Liver (tissue), 9 donors: Measurements from ENCODE around the gene PCYOX1L. TPM values are rescaled to one million over a fixed set of nuclear protein-coding genes. Genes with fewer than 3 reads are reported as not detected.

Experiments used
- DNase-seq: peaks from one replicate; pipeline ENCODE4 v3.0.0-alpha.2; 2017; ENCODE audit warnings: low spot score
- H3K27ac ChIP-seq, 2 donors: one replicate each; pipeline ENCODE4 v1.7.0; 2013; ENCODE audit warnings: inconsistent platforms in 2 of 2, low read length in 2 of 2, control low read depth in 1 of 2, low read depth in 1 of 2, mild to moderate bottlenecking in 1 of 2
- H3K27me3 ChIP-seq, 4 donors: one replicate each; pipeline versions ENCODE4 v1.6.1 to v1.7.0; 2013; ENCODE audit warnings: low read length in 3 of 4, inconsistent platforms in 1 of 4, mild to moderate bottlenecking in 1 of 4, moderate library complexity in 1 of 4; ENCODE audit not compliant: control insufficient read depth in 4 of 4, insufficient read depth in 4 of 4
- H3K36me3 ChIP-seq, 4 donors: one replicate each; pipeline versions ENCODE4 v1.6.1 to v1.7.0; 2013; ENCODE audit warnings: low read length in 3 of 4, mild to moderate bottlenecking in 3 of 4, low read depth in 1 of 4, moderate library complexity in 1 of 4; ENCODE audit not compliant: control insufficient read depth in 4 of 4, insufficient read depth in 3 of 4
- H3K4me1 ChIP-seq, 4 donors: one replicate each; pipeline versions ENCODE4 v1.6.1 to v1.7.0; 2013; ENCODE audit warnings: low read length in 3 of 4, mild to moderate bottlenecking in 3 of 4, moderate library complexity in 1 of 4; ENCODE audit not compliant: control insufficient read depth in 4 of 4, insufficient read depth in 4 of 4
- H3K4me3 ChIP-seq, 3 donors: one replicate each; pipeline versions ENCODE4 v1.6.1 to v1.7.0; 2013; ENCODE audit warnings: low read length in 3 of 3, control low read depth in 1 of 3, low read depth in 1 of 3, mild to moderate bottlenecking in 1 of 3
- H3K9ac ChIP-seq, 2 donors: one replicate each; pipeline ENCODE4 v1.7.0; 2013; ENCODE audit warnings: low read length in 2 of 2, mild to moderate bottlenecking in 2 of 2, moderate library complexity in 2 of 2, control low read depth in 1 of 2, low read depth in 1 of 2
- H3K9me3 ChIP-seq, 4 donors: one replicate each; pipeline versions ENCODE4 v1.6.1 to v1.7.0; 2013; ENCODE audit warnings: low read length in 3 of 4; ENCODE audit not compliant: control insufficient read depth in 4 of 4
- GABPA ChIP-seq, 2 donors: IDR thresholded peaks in 1 of 2; conservative IDR thresholded peaks in 1 of 2; 2 replicates each; pipeline ENCODE4 v1.6.1; 2016; ENCODE audit warnings: antibody characterized with exemption in 2 of 2, mild to moderate bottlenecking in 1 of 2, moderate library complexity in 1 of 2
- HNF4A ChIP-seq, 2 donors: conservative IDR thresholded peaks; 2 replicates each; pipeline ENCODE4 v1.6.1; 2016; ENCODE audit warnings: antibody characterized with exemption in 2 of 2, mild to moderate bottlenecking in 2 of 2
- HNF4G ChIP-seq: IDR thresholded peaks from 2 replicates; pipeline ENCODE4 v1.6.1; 2016; ENCODE audit warnings: antibody characterized with exemption
- JUND ChIP-seq, 2 donors: IDR thresholded peaks; 2 replicates each; pipeline ENCODE4 v1.6.1; 2016; ENCODE audit warnings: antibody characterized with exemption in 2 of 2
- NR2F2 ChIP-seq: IDR thresholded peaks from 2 replicates; pipeline ENCODE4 v1.6.1; 2016; ENCODE audit warnings: antibody characterized with exemption
- RAD21 ChIP-seq, 2 donors: IDR thresholded peaks; 2 replicates each; pipeline ENCODE4 v1.6.1; 2016; ENCODE audit warnings: antibody characterized with exemption in 2 of 2, mild to moderate bottlenecking in 2 of 2
- RXRA ChIP-seq, 2 donors: IDR thresholded peaks; 2 replicates each; pipeline ENCODE4 v1.6.1; 2017 to 2018; ENCODE audit warnings: antibody characterized with exemption in 2 of 2, mild to moderate bottlenecking in 1 of 2
- WGBS: extraction: QIAGEN DNeasy Blood & Tissue Kit; methylation state at CpG from one replicate; pipeline ENCODE4 v1.1.7; 2013; 5-methylcytosine and 5-hydroxymethylcytosine counted together
- polyA plus RNA-seq, 2 donors: library from polyadenylated mRNA; stranded (reverse) in 1 of 2; unstranded in 1 of 2; fragments of 200-250 nt in 1 of 2; fragments of >200 nt in 1 of 2; fragmentation: Nextera tagmentation in 1 of 2; extraction: Ambion mirVana in 1 of 2; gene quantifications; one replicate each; pipeline versions ENCODE4 v1.2.1 to v1.2.3, GENCODE V29; 2013 to 2015
- total RNA-seq, 2 donors: library from RNA; depleted of rRNA; stranded (reverse); fragments of >200 nt; gene quantifications; one replicate each; pipeline ENCODE4 v1.2.3, GENCODE V29; 2014
- TF ChIP-seq, protein P1 (sequence below): IDR thresholded peaks from 2 replicates; pipeline ENCODE4 v1.6.1; 2016; ENCODE audit warnings: antibody characterized with exemption
- TF ChIP-seq, protein P2 (sequence below): IDR thresholded peaks from 2 replicates; pipeline ENCODE4 v1.6.1; 2016; ENCODE audit warnings: antibody characterized with exemption
- TF ChIP-seq, protein P3 (sequence below): fragments of 150-350 bp; IDR thresholded peaks from 2 replicates; pipeline ENCODE4 v1.5.1; 2017; ENCODE audit warnings: improper control_type of control experiment, low read depth, low read length; ENCODE audit not compliant: missing input control
- donor health status: healthy.
- donor health status: healthy.
- donor health status: healthy.
- donor health status: healthy.
- donor health status: healthy.

Gene PCYOX1L
- total and polyA plus RNA-seq, 4 donors: 0.47 to 4.4 (median 1.1) TPM

GRCh38 chr5:149380466-149381121, 22.7 kb downstream of the PCYOX1L start:
- H3K4me1 ChIP-seq: peaks cover 0 to 6% (median 0%) of the 10 kb centered on the region in 4 donors
- H3K27me3 ChIP-seq: no peaks in the 10 kb centered on the region
- no peak for DNase-seq
- TF ChIP-seq GABPA (IDR thresholded peaks at IDR 0.05 in 1 of 2, conservative IDR thresholded peaks at IDR 0.05 in 1 of 2) (no peak), HNF4A (conservative IDR thresholded peaks at IDR 0.05) (peak in 1 of 2 donors; percentile 20), NR2F2 (peak; percentile 48)
- H3K27ac ChIP-seq: no peak overlapping the region
- H3K9me3 ChIP-seq: no peaks in the 10 kb centered on the region
- no peak overlapping the region for H3K4me3 ChIP-seq
- no peaks in the 10 kb centered on the region for H3K36me3 ChIP-seq
- 74% methylated on average over 16 of the region's 16 CpGs for WGBS
- H3K9ac ChIP-seq: no peak overlapping the region

DNA sequence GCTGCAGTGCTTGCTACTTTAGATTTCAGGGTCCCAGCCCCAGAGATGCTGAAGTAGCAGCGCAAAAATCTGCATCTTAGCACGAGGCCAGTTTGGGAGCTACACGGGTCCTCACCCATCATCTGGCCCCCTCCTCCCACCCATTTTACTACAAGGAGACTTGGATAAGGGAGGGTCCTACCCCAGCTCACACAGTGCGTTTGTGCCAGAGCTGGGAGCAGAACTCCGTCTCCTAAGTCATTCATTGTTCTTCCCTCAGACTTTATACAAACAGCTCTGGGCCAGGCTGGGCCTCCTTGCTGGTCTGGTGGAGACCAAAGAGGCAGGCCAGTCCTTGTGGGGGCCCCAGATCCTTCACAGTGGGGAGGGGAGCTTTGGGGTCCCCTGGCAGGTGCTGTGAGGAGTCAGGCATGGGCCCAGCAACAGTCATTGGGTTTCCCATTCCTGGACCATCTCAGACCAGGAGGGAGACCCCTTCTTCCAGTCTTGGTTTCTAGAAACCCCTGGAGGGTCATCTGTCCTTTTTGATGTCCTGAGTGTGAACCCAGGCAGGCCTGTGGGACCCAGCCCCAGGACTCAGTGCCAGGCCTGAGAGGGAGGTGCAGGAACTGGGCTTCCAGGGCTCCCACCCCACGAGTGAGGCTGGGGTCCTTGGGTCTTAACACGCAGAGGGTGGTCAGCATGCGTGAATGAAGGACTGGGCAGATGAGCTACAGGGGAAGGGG, 23.6 kb downstream of the PCYOX1L start:
- H3K9me3 ChIP-seq: no peaks in the 10 kb centered on the region
- H3K4me3 ChIP-seq: no peak overlapping the region
- DNase-seq: no peak
- H3K27ac ChIP-seq: no peak overlapping the region
- H3K36me3 ChIP-seq: no peaks in the 10 kb centered on the region
- no peak overlapping the region for H3K9ac ChIP-seq
- TF ChIP-seq HNF4G (no peak), NR2F2 (no peak), JUND (IDR thresholded peaks at IDR 0.05) (no peak)
- TF ChIP-seq, protein P1, sequence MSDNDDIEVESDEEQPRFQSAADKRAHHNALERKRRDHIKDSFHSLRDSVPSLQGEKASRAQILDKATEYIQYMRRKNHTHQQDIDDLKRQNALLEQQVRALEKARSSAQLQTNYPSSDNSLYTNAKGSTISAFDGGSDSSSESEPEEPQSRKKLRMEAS: no peak
- 63% methylated on average over 8 of the region's 8 CpGs for WGBS
- no peaks in the 10 kb centered on the region for H3K27me3 ChIP-seq
- peaks cover 0 to 6% (median 0%) of the 10 kb centered on the region in 4 donors for H3K4me1 ChIP-seq

GRCh38 chr5:149381986-149382338, 24.1 kb downstream of the PCYOX1L start:
- H3K27ac ChIP-seq: peak overlapping the region in 1 of 2 donors; percentile 25

More at GRCh38 chr5:149381986-149382338, 24.1 kb downstream of the PCYOX1L start:
- DNase-seq: peak; percentile 82
- H3K9ac ChIP-seq: no peak overlapping the region
- no peaks in the 10 kb centered on the region for H3K36me3 ChIP-seq
- H3K9me3 ChIP-seq: no peaks in the 10 kb centered on the region
- TF ChIP-seq RAD21 (IDR thresholded peaks at IDR 0.05) (peak; percentile 76 to 87), RXRA (IDR thresholded peaks at IDR 0.05) (peak; percentile 37 to 69), NR2F2 (peak; percentile 77)
- TF ChIP-seq, protein P2, sequence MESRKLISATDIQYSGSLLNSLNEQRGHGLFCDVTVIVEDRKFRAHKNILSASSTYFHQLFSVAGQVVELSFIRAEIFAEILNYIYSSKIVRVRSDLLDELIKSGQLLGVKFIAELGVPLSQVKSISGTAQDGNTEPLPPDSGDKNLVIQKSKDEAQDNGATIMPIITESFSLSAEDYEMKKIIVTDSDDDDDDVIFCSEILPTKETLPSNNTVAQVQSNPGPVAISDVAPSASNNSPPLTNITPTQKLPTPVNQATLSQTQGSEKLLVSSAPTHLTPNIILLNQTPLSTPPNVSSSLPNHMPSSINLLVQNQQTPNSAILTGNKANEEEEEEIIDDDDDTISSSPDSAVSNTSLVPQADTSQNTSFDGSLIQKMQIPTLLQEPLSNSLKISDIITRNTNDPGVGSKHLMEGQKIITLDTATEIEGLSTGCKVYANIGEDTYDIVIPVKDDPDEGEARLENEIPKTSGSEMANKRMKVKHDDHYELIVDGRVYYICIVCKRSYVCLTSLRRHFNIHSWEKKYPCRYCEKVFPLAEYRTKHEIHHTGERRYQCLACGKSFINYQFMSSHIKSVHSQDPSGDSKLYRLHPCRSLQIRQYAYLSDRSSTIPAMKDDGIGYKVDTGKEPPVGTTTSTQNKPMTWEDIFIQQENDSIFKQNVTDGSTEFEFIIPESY: no peak
- TF ChIP-seq, protein P3, sequence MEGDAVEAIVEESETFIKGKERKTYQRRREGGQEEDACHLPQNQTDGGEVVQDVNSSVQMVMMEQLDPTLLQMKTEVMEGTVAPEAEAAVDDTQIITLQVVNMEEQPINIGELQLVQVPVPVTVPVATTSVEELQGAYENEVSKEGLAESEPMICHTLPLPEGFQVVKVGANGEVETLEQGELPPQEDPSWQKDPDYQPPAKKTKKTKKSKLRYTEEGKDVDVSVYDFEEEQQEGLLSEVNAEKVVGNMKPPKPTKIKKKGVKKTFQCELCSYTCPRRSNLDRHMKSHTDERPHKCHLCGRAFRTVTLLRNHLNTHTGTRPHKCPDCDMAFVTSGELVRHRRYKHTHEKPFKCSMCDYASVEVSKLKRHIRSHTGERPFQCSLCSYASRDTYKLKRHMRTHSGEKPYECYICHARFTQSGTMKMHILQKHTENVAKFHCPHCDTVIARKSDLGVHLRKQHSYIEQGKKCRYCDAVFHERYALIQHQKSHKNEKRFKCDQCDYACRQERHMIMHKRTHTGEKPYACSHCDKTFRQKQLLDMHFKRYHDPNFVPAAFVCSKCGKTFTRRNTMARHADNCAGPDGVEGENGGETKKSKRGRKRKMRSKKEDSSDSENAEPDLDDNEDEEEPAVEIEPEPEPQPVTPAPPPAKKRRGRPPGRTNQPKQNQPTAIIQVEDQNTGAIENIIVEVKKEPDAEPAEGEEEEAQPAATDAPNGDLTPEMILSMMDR: peak; percentile 86
- TF ChIP-seq, protein P1: no peak
- no peak overlapping the region for H3K4me3 ChIP-seq
- H3K4me1 ChIP-seq: peaks cover 0 to 6% (median 0%) of the 10 kb centered on the region in 4 donors
- no peaks in the 10 kb centered on the region for H3K27me3 ChIP-seq
- WGBS: 37% methylated on average over 16 of the region's 16 CpGs
